NCI-H2081 treated with DMSO at 0.1 percent for 48 hours (cell line): ENCODE measurements around the gene TMEM59.
"Not testable (repeated sequence)": the region's sequence is repeated elsewhere in the genome, so short reads cannot be mapped to it uniquely, and the experiment has no call there.

Experiments used
- DNase-seq: peaks from one replicate; lab custom pipeline; 2025; lab: John Stamatoyannopoulos, UW

The TMEM59 gene

GRCh38 chr1:54052934-54053744 is at the start of gene TMEM59, which contains the start of gene TCEANC2:
Gene TMEM59 (minus strand): TSS chr1:54053204. CDS start chr1:54053188, 16 bp downstream.
Gene TCEANC2 (plus strand): TSS chr1:54053608. CDS start chr1:54054423, 815 bp downstream.
- peak; percentile 92 for DNase-seq

GRCh38 chr1:54100500-54100899 is 47.5 kb upstream of the TMEM59 start:
- no peak for DNase-seq

GRCh38 chr1:54099061-54099610 is 46.1 kb upstream of the TMEM59 start:
- DNase-seq: no peak

GRCh38 chr1:54096877-54097240 is 43.9 kb upstream of the TMEM59 start:
- no peak for DNase-seq

GRCh38 chr1:54096227-54096876 is 43.3 kb upstream of the TMEM59 start:
- DNase-seq: no peak

- DNase-seq: peak; percentile 55
These were observed 42.7 kb upstream of the TMEM59 start for GRCh38 chr1:54095546-54096226.

GRCh38 chr1:54094730-54095105 is 41.7 kb upstream of the TMEM59 start:
- not testable (repeated sequence) for DNase-seq

GRCh38 chr1:54094001-54094729 is 41.2 kb upstream of the TMEM59 start:
- DNase-seq: no peak

GRCh38 chr1:54091666-54092065 is 38.7 kb upstream of the TMEM59 start:
- no peak for DNase-seq

GRCh38 chr1:54088385-54088784 is 35.4 kb upstream of the TMEM59 start:
- DNase-seq: no peak

- no peak for DNase-seq
These were observed 33.8 kb upstream of the TMEM59 start for GRCh38 chr1:54086754-54087153.

- no peak for DNase-seq
These were observed 31.8 kb upstream of the TMEM59 start for GRCh38 chr1:54084794-54085193.

GRCh38 chr1:54081306-54082270 is 28.6 kb upstream of the TMEM59 start:
- no peak for DNase-seq

- DNase-seq: no peak
These were observed 27.6 kb upstream of the TMEM59 start for GRCh38 chr1:54080598-54081049.

GRCh38 chr1:54077359-54077758 is 24.4 kb upstream of the TMEM59 start:
- DNase-seq: no peak

GRCh38 chr1:54070171-54070837 is 17.3 kb upstream of the TMEM59 start:
- peak; percentile 29 for DNase-seq

- no peak for DNase-seq
These were observed 16.8 kb upstream of the TMEM59 start for GRCh38 chr1:54069791-54070170.

- no peak for DNase-seq
These were observed 11.3 kb upstream of the TMEM59 start for GRCh38 chr1:54064299-54064698.

GRCh38 chr1:54054438-54054749 is 1.4 kb upstream of the TMEM59 start:
- DNase-seq: no peak

- DNase-seq: no peak
These were observed 887 bp upstream of the TMEM59 start for GRCh38 chr1:54053745-54054437.
